Heart right ventricle (tissue), 16 donors: ENCODE data around the gene NAALADL2. TPM values are rescaled to one million over a fixed set of nuclear protein-coding genes. Genes with fewer than 3 reads are reported as not detected.

Source experiments
- ATAC-seq, 8 donors: fragments of 200-7000 bp; cut with Tn5 transposase; one replicate each; pipeline ENCODE4 v1.9.1; 2020; ENCODE audit warnings: mild to moderate bottlenecking in 8 of 8, moderate library complexity in 8 of 8, moderate number of reproducible peaks in 1 of 8
- DNase-seq, 2 donors: peaks; one replicate each; pipeline ENCODE4 v3.0.0-alpha.2; 2020
- H3K27ac ChIP-seq, 10 donors: fragments of 200-600 bp; sonication (generic) in 2 of 10; one replicate each; pipeline versions ENCODE4 v1.5.0 to v1.8.0; 2020 to 2022; ENCODE audit warnings: mild to moderate bottlenecking in 3 of 10
- H3K27me3 ChIP-seq, 7 donors: fragments of 200-600 bp; one replicate each; pipeline ENCODE4 v1.8.0; 2021 to 2022; ENCODE audit warnings: mild to moderate bottlenecking in 2 of 7
- H3K36me3 ChIP-seq, 9 donors: fragments of 200-600 bp; sonication (generic) in 1 of 9; one replicate each; pipeline versions ENCODE4 v1.5.0 to v1.8.0; 2020 to 2022; ENCODE audit warnings: mild to moderate bottlenecking in 2 of 9
- H3K4me1 ChIP-seq, 9 donors: fragments of 200-600 bp; sonication (generic) in 1 of 9; one replicate each; pipeline versions ENCODE4 v1.5.0 to v1.8.0; 2020 to 2022; ENCODE audit warnings: mild to moderate bottlenecking in 4 of 9
- H3K4me3 ChIP-seq, 10 donors: fragments of 200-600 bp; sonication (generic) in 2 of 10; one replicate each; pipeline versions ENCODE4 v1.5.0 to v1.8.0; 2020 to 2022; ENCODE audit warnings: mild to moderate bottlenecking in 7 of 10, moderate library complexity in 2 of 10
- H3K9me3 ChIP-seq, 11 donors: fragments of 200-600 bp in 10 of 11; sonication (generic) in 2 of 11; one replicate each; pipeline versions ENCODE4 v1.5.0 to v1.8.0; 2013 to 2022; ENCODE audit warnings: mild to moderate bottlenecking in 2 of 11, control low read depth in 1 of 11, moderate library complexity in 1 of 11
- CTCF ChIP-seq, 9 donors: fragments of 200-600 bp; sonication (generic) in 2 of 9; IDR thresholded peaks; one replicate each; pipeline versions ENCODE4 v1.5.0 to v1.8.0; 2021 to 2022; ENCODE audit warnings: antibody characterized with exemption in 9 of 9, mild to moderate bottlenecking in 5 of 9, moderate library complexity in 1 of 9
- WGBS, 2 donors: extraction: QIAGEN DNeasy Blood & Tissue Kit; methylation state at CpG; one replicate each; pipeline ENCODE4 v1.1.7; 2013; ENCODE audit warnings: inconsistent platforms in 1 of 2; 5-methylcytosine and 5-hydroxymethylcytosine counted together
- intact Hi-C, 10 donors: fragments of 100-400 bp; cut with DNase I; formaldehyde crosslinking; loops; one replicate each; pipeline versions ENCODE4 v1.11.1 to v1.14.2; 2022
- microRNA-seq, 2 donors: library from miRNA; unstranded; fragments of <30 nt; microRNA quantifications; one replicate each; pipeline ENCODE4 v1.2.0, GENCODE V29; 2021
- polyA plus RNA-seq, 2 donors: library from polyadenylated mRNA; stranded (reverse); fragments of 200-250 nt; gene quantifications; one replicate each; pipeline ENCODE4 v1.2.3, GENCODE V29; 2013
- total RNA-seq, 10 donors: library from RNA; stranded (reverse); fragmentation: NEBNext Ultra II Directional in 3 of 10; extraction: Animal tissue kit (Norgen Biotek cat#: 25700) in 3 of 10; gene quantifications; one replicate each; pipeline versions ENCODE4 v1.2.1 to v1.2.4, GENCODE V29; 2021 to 2023
- donor health status: Arrhythmogenic right ventricular cardiomyopathy.
- donor health status: ischemic (EF 13 %, LVEDD 7.1; RV severe dilation, severe dysfunction).
- donor health status: healthy with polysubstance abuse.
- donor health status: DM: no; HTN: yes; CAD: no.
- donor health status: DM: no; HTN: no; CAD: no.
- donor health status: ischemic (EF 25% LVEDD 6.9; RV normal size, moderate dysfunction).
- donor health status: ischemic (EF 25% LVEDD 5.7; RV mildly dilated, moderate dysfunction).
- donor health status: healthy.
- donor health status: DM: yes; HTN: yes; CAD: no.
- donor health status: Ischemic cardiomyopathy.
- donor health status: ischemic (EF 35%, LVEDD 5.7; RV mildly dilated, moderate dysfunction).
- donor health status: nonischemic (EF 11% LVEDD 7.7; RV severe dilation, severe dysfunction).
- donor health status: DM: yes; HTN: yes; CAD: no.
- donor health status: PGD.
- donor health status: ischemic (EF 29% LVEDD 5.4; RV normal size, mild dysfunction).
- donor health status: nonischemic (EF 23%, LVEDD 6.1; RV moderate dilation, normal function).

Gene NAALADL2
- total and polyA plus RNA-seq, 12 donors, result 0.36 to 11.9 (median 5.2) TPM

GRCh38 chr3:175839366-175840005 lies 980.4 kb downstream of the NAALADL2 start:
- Histone ChIP-seq H3K9me3 (no peaks in the 10 kb centered on the region), H3K36me3 (no peaks in the 10 kb centered on the region), H3K4me1 (no peaks in the 10 kb centered on the region), H3K4me3 (no peak overlapping the region), H3K27ac (no peak overlapping the region), H3K27me3 (no peaks in the 10 kb centered on the region)
- ATAC-seq, result no peak
- TF ChIP-seq CTCF (IDR thresholded peaks at IDR 0.05), result no peak
- intact Hi-C loops, result no loop called here
- no peak for DNase-seq
- WGBS, 2 donors, result 53 to 63% methylated on average over 2 of the region's 2 CpGs

- Histone ChIP-seq H3K9me3 (no peaks in the 10 kb centered on the region), H3K27ac (no peak overlapping the region), H3K4me3 (no peak overlapping the region), H3K36me3 (no peaks in the 10 kb centered on the region), H3K27me3 (peaks cover 0 to 4% (median 0%) of the 10 kb centered on the region in 7 donors), H3K4me1 (no peaks in the 10 kb centered on the region)
- intact Hi-C loops, result no loop called here
- WGBS, 2 donors, result 77 to 84% methylated on average over 7 of the region's 7 CpGs
- ATAC-seq (no peak), DNase-seq (no peak)
- TF ChIP-seq CTCF (IDR thresholded peaks at IDR 0.05), result no peak
These were observed 992.4 kb downstream of the NAALADL2 start for GRCh38 chr3:175851541-175851940.

GRCh38 chr3:175852560-175852959 lies 993.4 kb downstream of the NAALADL2 start:
- Histone ChIP-seq H3K36me3 (no peaks in the 10 kb centered on the region), H3K9me3 (no peaks in the 10 kb centered on the region), H3K27ac (no peak overlapping the region), H3K4me1 (no peaks in the 10 kb centered on the region), H3K4me3 (no peak overlapping the region), H3K27me3 (peaks cover 0 to 4% (median 0%) of the 10 kb centered on the region in 7 donors)
- WGBS, 2 donors, result 84 to 92% methylated on average over 1 of the region's 1 CpG
- intact Hi-C loops, result no loop called here
- DNase-seq (no peak), ATAC-seq (no peak)
- no peak for TF ChIP-seq CTCF (IDR thresholded peaks at IDR 0.05)

GRCh38 chr3:175857666-175858270 lies 998.6 kb downstream of the NAALADL2 start:
- ATAC-seq (no peak), DNase-seq (no peak)
- no peak overlapping the region for H3K27ac ChIP-seq
- TF ChIP-seq CTCF (IDR thresholded peaks at IDR 0.05), result no peak
- no peaks in the 10 kb centered on the region for H3K36me3 ChIP-seq
- no peaks in the 10 kb centered on the region for H3K9me3 ChIP-seq
- peaks cover 0 to 4% (median 0%) of the 10 kb centered on the region in 7 donors for H3K27me3 ChIP-seq
- H3K4me3 ChIP-seq, result no peak overlapping the region
- intact Hi-C loops, result no loop called here
- WGBS, 2 donors, result 78 to 89% methylated on average over 2 of the region's 2 CpGs
- H3K4me1 ChIP-seq, result no peaks in the 10 kb centered on the region

Small RNA genes lying within 50 kb of the gene (microRNA-seq; reads per million reads assigned to microRNA genes)
- gene MIR4789, result 0 reads per million in 2 donors
